ENCODE measurements around the gene ATP12A. TPM values are rescaled to one million over a fixed set of nuclear protein-coding genes. Genes with fewer than 3 reads are reported as not detected.

Gene ATP12A
- total RNA-seq, 1 donor from 2014 or later, result not detected

DNA sequence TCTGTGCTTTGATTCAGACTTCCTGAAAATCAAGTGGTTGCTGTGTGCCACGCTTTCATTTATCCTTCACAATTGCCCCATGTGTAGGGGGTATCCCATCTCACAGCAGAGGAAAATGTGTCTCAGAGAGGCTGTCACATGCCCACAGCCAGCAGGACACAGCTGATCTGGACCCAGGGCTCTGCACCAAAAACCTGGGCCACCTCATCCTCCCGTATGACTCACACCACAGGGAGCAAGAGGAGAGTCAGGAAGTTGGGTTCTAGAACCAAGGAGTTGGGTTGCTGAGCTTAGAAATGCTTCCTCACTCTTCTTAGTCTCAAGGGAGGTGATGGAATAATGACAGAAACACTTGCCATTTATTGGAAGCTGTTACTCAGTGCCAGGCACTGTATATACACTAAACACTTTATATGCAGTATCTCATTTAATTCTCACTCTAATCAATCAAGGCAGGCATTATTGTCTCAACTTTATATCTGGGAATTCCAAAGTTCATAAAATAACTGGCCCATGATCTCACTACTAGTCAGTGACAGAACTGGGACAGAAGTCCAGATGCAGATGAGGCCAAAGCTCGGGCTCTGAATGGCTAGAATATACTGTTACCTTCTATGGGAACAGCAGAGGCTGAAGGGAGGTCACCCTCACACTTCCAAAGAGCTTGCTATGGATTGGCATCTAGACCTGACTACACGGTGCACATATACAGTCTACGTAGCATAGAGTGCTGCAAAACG is 47.7 kb upstream of the ATP12A start:
- Histone ChIP-seq H3K9me3 (ENCODE audit: low read depth) (no peaks in the 10 kb centered on the region), H3K4me3 (no peak overlapping the region), H3K27me3 (no peaks in the 10 kb centered on the region), H3K9ac (no peak overlapping the region), H3K4me2 (no peak overlapping the region), H4K20me1 (ENCODE audit: low read depth) (no peaks in the 10 kb centered on the region), H2AFZ (replicated peaks) (no peak overlapping the region), H3F3A (ENCODE audit: low read depth) (no peaks in the 10 kb centered on the region), H3K4me1 (no peaks in the 10 kb centered on the region), H3K79me2 (ENCODE audit: low read depth) (no peaks in the 10 kb centered on the region), H3K27ac (no peak overlapping the region), H3K36me3 (no peaks in the 10 kb centered on the region)
- no peak overlapping the region for H3K4me3 Mint-ChIP-seq
- H3K9me3 Mint-ChIP-seq, result peaks cover 3% of the 10 kb centered on the region
- peaks cover 14% of the 10 kb centered on the region for H3K4me1 Mint-ChIP-seq
- TF ChIP-seq EZH2phosphoT487 (IDR thresholded peaks at IDR 0.05) (no peak), EZH2 (IDR thresholded peaks at IDR 0.05) (no peak)
- TF ChIP-seq, protein P1, sequence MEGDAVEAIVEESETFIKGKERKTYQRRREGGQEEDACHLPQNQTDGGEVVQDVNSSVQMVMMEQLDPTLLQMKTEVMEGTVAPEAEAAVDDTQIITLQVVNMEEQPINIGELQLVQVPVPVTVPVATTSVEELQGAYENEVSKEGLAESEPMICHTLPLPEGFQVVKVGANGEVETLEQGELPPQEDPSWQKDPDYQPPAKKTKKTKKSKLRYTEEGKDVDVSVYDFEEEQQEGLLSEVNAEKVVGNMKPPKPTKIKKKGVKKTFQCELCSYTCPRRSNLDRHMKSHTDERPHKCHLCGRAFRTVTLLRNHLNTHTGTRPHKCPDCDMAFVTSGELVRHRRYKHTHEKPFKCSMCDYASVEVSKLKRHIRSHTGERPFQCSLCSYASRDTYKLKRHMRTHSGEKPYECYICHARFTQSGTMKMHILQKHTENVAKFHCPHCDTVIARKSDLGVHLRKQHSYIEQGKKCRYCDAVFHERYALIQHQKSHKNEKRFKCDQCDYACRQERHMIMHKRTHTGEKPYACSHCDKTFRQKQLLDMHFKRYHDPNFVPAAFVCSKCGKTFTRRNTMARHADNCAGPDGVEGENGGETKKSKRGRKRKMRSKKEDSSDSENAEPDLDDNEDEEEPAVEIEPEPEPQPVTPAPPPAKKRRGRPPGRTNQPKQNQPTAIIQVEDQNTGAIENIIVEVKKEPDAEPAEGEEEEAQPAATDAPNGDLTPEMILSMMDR (IDR thresholded peaks at IDR 0.05), result no peak
- no peak overlapping the region for H3K27ac Mint-ChIP-seq
- DNase-seq (ENCODE audit: low spot score), result no peak
- peaks cover 12% of the 10 kb centered on the region for H3K27me3 Mint-ChIP-seq (ENCODE audit: insufficient read depth, low read depth)
- no peaks in the 10 kb centered on the region for H3K36me3 Mint-ChIP-seq

DNA sequence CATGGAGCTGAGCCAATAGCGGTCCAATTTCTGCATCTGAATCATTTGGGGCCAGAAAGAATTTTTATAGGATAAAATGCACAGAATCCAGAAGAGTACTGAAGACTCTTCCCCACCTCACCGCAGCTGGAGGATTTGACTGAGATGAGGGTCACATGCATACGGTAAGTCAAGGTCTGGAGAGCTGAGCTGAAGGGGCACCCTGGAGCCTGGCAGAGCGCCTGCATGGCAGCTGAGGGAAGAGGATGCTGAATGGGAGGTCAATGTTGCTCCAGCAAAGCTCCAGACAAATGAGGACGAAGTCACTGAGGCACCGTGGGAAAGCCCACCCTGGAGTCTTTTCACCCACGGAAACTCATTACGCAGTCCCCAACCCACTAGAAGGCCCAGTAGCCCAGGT is 43.4 kb upstream of the ATP12A start:
- DNase-seq (ENCODE audit: low spot score), result no peak
- Histone ChIP-seq H3K4me1 (no peaks in the 10 kb centered on the region), H2AFZ (replicated peaks) (no peak overlapping the region), H3K9me3 (ENCODE audit: low read depth) (no peaks in the 10 kb centered on the region), H3F3A (ENCODE audit: low read depth) (no peaks in the 10 kb centered on the region), H3K27me3 (no peaks in the 10 kb centered on the region), H3K79me2 (ENCODE audit: low read depth) (no peaks in the 10 kb centered on the region), H3K27ac (no peak overlapping the region), H3K4me3 (no peak overlapping the region), H3K9ac (no peak overlapping the region), H3K4me2 (no peak overlapping the region), H4K20me1 (ENCODE audit: low read depth) (no peaks in the 10 kb centered on the region), H3K36me3 (no peaks in the 10 kb centered on the region)
- TF ChIP-seq, protein P1 (IDR thresholded peaks at IDR 0.05), result no peak
- TF ChIP-seq EZH2phosphoT487 (IDR thresholded peaks at IDR 0.05) (no peak), EZH2 (IDR thresholded peaks at IDR 0.05) (no peak)
- peak overlapping the region; percentile 68 for H3K27ac Mint-ChIP-seq
- no peaks in the 10 kb centered on the region for H3K9me3 Mint-ChIP-seq
- H3K4me1 Mint-ChIP-seq, result no peaks in the 10 kb centered on the region
- H3K27me3 Mint-ChIP-seq (ENCODE audit: insufficient read depth, low read depth), result peaks cover 9% of the 10 kb centered on the region
- H3K36me3 Mint-ChIP-seq, result no peaks in the 10 kb centered on the region
- no peak overlapping the region for H3K4me3 Mint-ChIP-seq

DNA sequence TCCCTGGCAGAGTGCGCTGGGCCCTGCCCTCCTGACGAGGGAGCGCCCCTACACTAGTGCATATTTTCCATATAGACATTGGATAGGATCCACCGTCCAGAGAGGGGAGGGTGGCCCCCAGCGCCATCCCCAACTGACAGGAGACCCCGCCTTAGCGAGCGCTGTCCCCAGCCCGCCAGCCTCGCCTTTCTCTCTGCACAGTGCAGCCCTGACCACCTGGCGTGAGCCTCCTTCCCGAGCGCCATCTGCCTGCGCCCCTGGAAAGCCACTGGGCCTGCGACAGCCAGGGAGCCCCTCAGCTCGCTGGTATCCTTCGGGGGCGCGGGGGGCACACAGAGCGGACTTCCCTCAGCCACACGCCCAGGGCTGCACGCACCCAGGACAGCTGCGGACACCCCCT is 42.1 kb upstream of the ATP12A start:
- Mint-ChIP-seq H3K4me3 (no peak overlapping the region), H3K36me3 (no peaks in the 10 kb centered on the region), H3K9me3 (no peaks in the 10 kb centered on the region), H3K27me3 (ENCODE audit: insufficient read depth, low read depth) (peaks cover 9% of the 10 kb centered on the region), H3K4me1 (no peaks in the 10 kb centered on the region), H3K27ac (no peak overlapping the region)
- H3K36me3 ChIP-seq, result no peaks in the 10 kb centered on the region
- no peaks in the 10 kb centered on the region for H3K27me3 ChIP-seq
- H3K9me3 ChIP-seq (ENCODE audit: low read depth), result no peaks in the 10 kb centered on the region
- no peak overlapping the region for H3K27ac ChIP-seq
- H3K4me1 ChIP-seq, result no peaks in the 10 kb centered on the region
- no peaks in the 10 kb centered on the region for H3F3A ChIP-seq (ENCODE audit: low read depth)
- no peak overlapping the region for H3K4me2 ChIP-seq
- no peak for DNase-seq (ENCODE audit: low spot score)
- TF ChIP-seq EZH2 (IDR thresholded peaks at IDR 0.05) (no peak), EZH2phosphoT487 (IDR thresholded peaks at IDR 0.05) (no peak)
- TF ChIP-seq, protein P1 (IDR thresholded peaks at IDR 0.05), result no peak
- no peaks in the 10 kb centered on the region for H4K20me1 ChIP-seq (ENCODE audit: low read depth)
- H3K4me3 ChIP-seq, result no peak overlapping the region
- H3K9ac ChIP-seq, result no peak overlapping the region
- no peaks in the 10 kb centered on the region for H3K79me2 ChIP-seq (ENCODE audit: low read depth)
- no peak overlapping the region for H2AFZ ChIP-seq (replicated peaks)

Data from neural progenitor cell (in vitro differentiated cells).